HCT116 (cell line): ENCODE measurements around the gene PLB1. TPM values are rescaled to one million over a fixed set of nuclear protein-coding genes. Genes with fewer than 3 reads are reported as not detected.
"Not testable (repeated sequence)": the region's sequence is repeated elsewhere in the genome, so short reads cannot be mapped to it uniquely, and the experiment has no call there.

Experiments
- ATAC-seq: fragments of 200-7000 bp; cut with Tn5 transposase; 2 replicates; pipeline ENCODE4 v1.9.1; 2020; ENCODE audit warnings: mild to moderate bottlenecking, moderate library complexity
- BruUV-seq: library from RNA; stranded (reverse); fragments of 400-500 nt; replicated peaks from 2 replicates; lab custom pipeline; 2021; lab: Mats Ljungman, UMichigan
- CTCF ChIA-PET: fragments of 300-600 bp; sonication (Branson Sonifier 250); formaldehyde crosslinking; loops from one replicate; lab custom pipeline; 2021; ENCODE audit warnings: antibody characterized with exemption; lab: Charles Lee
- POLR2A ChIA-PET: fragments of 300-600, 350-600 bp; sonication (Branson Sonifier 250); formaldehyde crosslinking; loops from one replicate; lab custom pipeline; 2021; ENCODE audit warnings: antibody characterized with exemption; lab: Charles Lee
- RAD21 ChIA-PET, 2 experiments: fragments of 300-600 bp; sonication (Branson Sonifier 250); formaldehyde crosslinking; loops; one replicate each; lab custom pipeline; 2023; ENCODE audit warnings: low total read pairs in 2 of 2; ENCODE audit not compliant: uncharacterized antibody in 2 of 2, unreplicated experiment in 2 of 2, low non-redundant PET in 1 of 2; lab: Charles Lee
- DNase-seq: peaks from one replicate; pipeline ENCODE4 v3.0.0-alpha.2; 2010; ENCODE audit warnings: low read depth, low spot score
- H2AFZ ChIP-seq: fragments of 200-600 bp; shearing (Covaris generic), sonication (generic); 2 replicates; pipeline ENCODE4 v1.6.1; 2017; ENCODE audit warnings: low read depth, mixed run types, mixed read lengths, antibody characterized with exemption, low read length; ENCODE audit not compliant: poor library complexity, severe bottlenecking
- H3K27ac ChIP-seq: 2 replicates; pipeline ENCODE4 v1.5.1; 2012; ENCODE audit warnings: low read depth, low read length
- H3K27me3 ChIP-seq: fragments of 200-600 bp; sonication (generic); 2 replicates; pipeline ENCODE4 v1.6.1; 2016; ENCODE audit warnings: mixed run types, low read length, mixed read lengths; ENCODE audit not compliant: insufficient read depth
- H3K36me3 ChIP-seq, 2 experiments: fragments of 200-500 bp in 1 of 2; fragments of 200-600 bp in 1 of 2; sonication (Bioruptor generic) in 1 of 2; sonication (generic) in 1 of 2; 2 replicates each; pipeline versions ENCODE4 v1.5.1 to v1.6.1; 2014 to 2016; ENCODE audit warnings: low read length in 2 of 2, inconsistent platforms in 1 of 2, mixed read lengths in 1 of 2, mixed run types in 1 of 2; ENCODE audit not compliant: insufficient read depth in 2 of 2, control insufficient read depth in 1 of 2
- H3K4me1 ChIP-seq, 2 experiments: fragments of 200-600 bp in 1 of 2; sonication (generic) in 1 of 2; 2 replicates each; pipeline versions ENCODE4 v1.5.1 to v1.6.1; 2012 to 2017; ENCODE audit warnings: low read length in 2 of 2, inconsistent platforms in 1 of 2, mild to moderate bottlenecking in 1 of 2, mixed read lengths in 1 of 2, mixed run types in 1 of 2, moderate library complexity in 1 of 2; ENCODE audit not compliant: insufficient read depth in 2 of 2, control insufficient read depth in 1 of 2
- H3K4me2 ChIP-seq: fragments of 200-600 bp; sonication (generic); 2 replicates; pipeline ENCODE4 v1.6.1; 2017; ENCODE audit warnings: mixed run types, low read length, mixed read lengths
- H3K4me3 ChIP-seq, 2 experiments: fragments of 200-600 bp in 1 of 2; sonication (generic) in 1 of 2; replicated peaks in 1 of 2; 2 replicates each; pipeline ENCODE4 v1.5.1; 2011 to 2016; ENCODE audit warnings: low read length in 2 of 2, control low read depth in 1 of 2, low read depth in 1 of 2, mild to moderate bottlenecking in 1 of 2, mixed read lengths in 1 of 2, mixed run types in 1 of 2
- H3K79me2 ChIP-seq: fragments of 200-600 bp; sonication (generic); 2 replicates; pipeline ENCODE4 v1.6.1; 2017; ENCODE audit warnings: mild to moderate bottlenecking, mixed run types, low read length, moderate library complexity, mixed read lengths; ENCODE audit not compliant: insufficient read depth
- H3K9ac ChIP-seq: fragments of 200-600 bp; sonication (generic); 2 replicates; pipeline ENCODE4 v1.6.1; 2016; ENCODE audit warnings: low read length, mixed read lengths
- H3K9me2 ChIP-seq: fragments of 200-600 bp; sonication (generic), shearing (Covaris generic); 2 replicates; pipeline ENCODE4 v1.6.1; 2017; ENCODE audit warnings: mixed run types, mild to moderate bottlenecking, moderate library complexity; ENCODE audit not compliant: insufficient read depth
- H3K9me3 ChIP-seq, 2 experiments: fragments of 200-500 bp in 1 of 2; fragments of 200-600 bp in 1 of 2; sonication (Bioruptor generic) in 1 of 2; sonication (generic) in 1 of 2; 2 replicates each; pipeline ENCODE4 v1.6.1; 2014 to 2017; ENCODE audit warnings: low read length in 2 of 2, mixed read lengths in 2 of 2, inconsistent platforms in 1 of 2, low read depth in 1 of 2, mild to moderate bottlenecking in 1 of 2, mixed run types in 1 of 2, moderate library complexity in 1 of 2; ENCODE audit not compliant: control insufficient read depth in 1 of 2, insufficient read depth in 1 of 2
- H4K20me1 ChIP-seq: fragments of 200-600 bp; sonication (generic), shearing (Covaris generic); 2 replicates; pipeline ENCODE4 v1.6.1; 2017; ENCODE audit warnings: mixed run types, mild to moderate bottlenecking, moderate library complexity; ENCODE audit not compliant: insufficient read depth
- EZH2phosphoT487 ChIP-seq: fragments of 200-600 bp; IDR thresholded peaks from 2 replicates; pipeline ENCODE4 v1.6.1; 2018; ENCODE audit warnings: antibody characterized with exemption, borderline replicate concordance
- FOSL1 ChIP-seq: IDR thresholded peaks from 2 replicates; pipeline ENCODE4 v1.6.1; 2012; ENCODE audit warnings: low read depth
- RAD21 ChIP-seq: IDR thresholded peaks from 2 replicates; pipeline ENCODE4 v1.6.1; 2012; ENCODE audit warnings: low read depth, mild to moderate bottlenecking
- ZNF274 ChIP-seq: fragments of 200-500 bp; sonication (Bioruptor generic); IDR thresholded peaks from 2 replicates; pipeline ENCODE4 v1.6.1; 2014; ENCODE audit warnings: mild to moderate bottlenecking, low read depth, low read length, inconsistent platforms
- intact Hi-C: fragments of 100-400 bp; cut with micrococcal nuclease; formaldehyde crosslinking; loops from 2 replicates; pipeline ENCODE4 v1.10.0; 2022
- total RNA-seq: library from RNA; stranded (reverse); gene quantifications from one replicate; pipeline ENCODE4 v1.2.1, GENCODE V29; 2021; ENCODE audit not compliant: unreplicated experiment

The PLB1 gene
- total RNA-seq, 1 experiment from 2014 or later: 0.49 TPM

GRCh38 chr2:28665041-28665704, 169.3 kb downstream of the PLB1 start:
- H3K4me1 ChIP-seq: peaks cover 14 to 18% of the 10 kb centered on the region in 2 experiments; a peak in 3 of 4 replicates
- no peak overlapping the region for H2AFZ ChIP-seq
- no peaks in the 10 kb centered on the region for H3K79me2 ChIP-seq
- H3K27ac ChIP-seq: no peak overlapping the region
- no peaks in the 10 kb centered on the region for H3K27me3 ChIP-seq
- H3K4me3 ChIP-seq: no peak overlapping the region
- RAD21 ChIA-PET: no interaction called here
- CTCF ChIA-PET: no interaction called here
- TF ChIP-seq ZNF274: no peak
- TF ChIP-seq RAD21: no peak
- no peak for TF ChIP-seq FOSL1
- no peak for TF ChIP-seq EZH2phosphoT487
- no peak overlapping the region for H3K9ac ChIP-seq
- H3K9me2 ChIP-seq: no peaks in the 10 kb centered on the region
- H3K4me2 ChIP-seq: no peak overlapping the region
- DNase-seq (no peak), ATAC-seq (no peak)
- intact Hi-C loops: no loop called here
- POLR2A ChIA-PET: no interaction called here
- no peaks in the 10 kb centered on the region for H3K36me3 ChIP-seq
- no peaks in the 10 kb centered on the region for H3K9me3 ChIP-seq
- no TSS peak for BruUV-seq
- H4K20me1 ChIP-seq: no peaks in the 10 kb centered on the region

GRCh38 chr2:28665811-28666377, 170.0 kb downstream of the PLB1 start:
- H3K4me3 ChIP-seq, DNase-seq, ATAC-seq, H3K9ac ChIP-seq, H3K36me3 ChIP-seq, H3K4me2 ChIP-seq, CTCF ChIA-PET, H2AFZ ChIP-seq, H3K27ac ChIP-seq, H3K9me2 ChIP-seq, intact Hi-C loops, H3K79me2 ChIP-seq, H3K9me3 ChIP-seq, POLR2A ChIA-PET, BruUV-seq, H4K20me1 ChIP-seq, RAD21 ChIA-PET, H3K27me3 ChIP-seq: not testable (repeated sequence)
- H3K4me1 ChIP-seq: peaks cover 14 to 18% of the 10 kb centered on the region in 2 experiments; a peak in 3 of 4 replicates
